Measurements from ENCODE around the gene CAPSL.

GRCh38 chr5:35987776-35988175 lies 49.4 kb upstream of the CAPSL start:
- TF ChIP-seq ZBTB5 (IDR thresholded peaks at IDR 0.05): no peak
- TF ChIP-seq MYC (IDR thresholded peaks at IDR 0.05; ENCODE audit: low read depth, low read length): no peak
- no peak for TF ChIP-seq MYC (CRISPR knock-in tag; IDR thresholded peaks at IDR 0.05; ENCODE audit: borderline replicate concordance, low read depth)
- TF ChIP-seq C11orf30 (IDR thresholded peaks at IDR 0.05; ENCODE audit: low read depth): no peak
- TF ChIP-seq NR2C2 (CRISPR knock-in tag; IDR thresholded peaks at IDR 0.05): no peak
- no peak for TF ChIP-seq NR2C2 (tag; IDR thresholded peaks at IDR 0.05)
- TF ChIP-seq YY1 (IDR thresholded peaks at IDR 0.05; ENCODE audit: borderline replicate concordance in 1 of 3, control insufficient read depth in 1 of 3, extremely low read depth in 1 of 3, insufficient read depth in 3 of 3, insufficient read length in 1 of 3, insufficient replicate concordance in 2 of 3, low read depth in 1 of 3, low read length in 2 of 3): no peak
- no peak for TF ChIP-seq ATF7 (IDR thresholded peaks at IDR 0.05)
- TF ChIP-seq CBX2 (IDR thresholded peaks at IDR 0.05; ENCODE audit: insufficient read depth, low read length, poor library complexity, severe bottlenecking): no peak
- TF ChIP-seq POLR2A (conservative IDR thresholded peaks at IDR 0.05): no peak
- no peak for TF ChIP-seq LEF1 (IDR thresholded peaks at IDR 0.05)
